Measurements from ENCODE around the gene ZFHX3. TPM values are rescaled to one million over a fixed set of nuclear protein-coding genes. Genes with fewer than 3 reads are reported as not detected.
"Not testable (repeated sequence)": the region's sequence is repeated elsewhere in the genome, so short reads cannot be mapped to it uniquely, and the experiment has no call there.

ZFHX3 gene
- total RNA-seq, 8 experiments from 2014 or later: 7.4 to 31.9 (median 21.7) TPM

DNA sequence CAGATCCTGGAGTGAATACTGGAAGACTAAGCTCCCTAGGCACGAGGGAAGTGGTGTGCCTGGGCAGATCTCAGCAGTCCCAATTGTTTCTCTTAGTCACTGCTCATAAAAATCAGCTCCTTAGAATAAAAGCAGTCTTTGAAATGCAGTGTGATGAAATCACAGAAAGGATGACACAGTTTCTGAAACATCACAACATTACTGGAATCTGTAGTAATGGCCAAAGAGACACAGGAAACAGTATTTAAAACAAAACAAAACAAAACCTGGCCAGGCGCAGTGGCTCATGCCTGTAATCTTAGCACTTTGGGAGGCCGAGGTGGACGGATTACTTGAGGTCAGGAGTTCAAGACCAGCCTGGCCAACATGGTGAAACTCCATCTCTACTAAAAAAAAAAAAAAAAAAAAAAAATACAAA is 34.7 kb upstream of the ZFHX3 start:
- in situ Hi-C loops (cut with MboI; ENCODE audit: low pct_unique_long_range_greater_than_20kb in 2 of 9, low sequenced_read_pairs in 9 of 9, unreplicated experiment in 9 of 9); H3K4me3 ChIP-seq; H3K27ac ChIP-seq; H3K4me1 ChIP-seq (replicated peaks in 1 of 2): not testable (repeated sequence)
- WGBS, 10 experiments: 29 to 77% (median 65%) methylated on average over 1 to 4 of the region's 4 CpGs; no CpG with 5 or more reads in 7 of the 10 experiments
- ATAC-seq (replicated peaks in 6 of 8): peak; percentile 88 to 98 (median 96)

DNA sequence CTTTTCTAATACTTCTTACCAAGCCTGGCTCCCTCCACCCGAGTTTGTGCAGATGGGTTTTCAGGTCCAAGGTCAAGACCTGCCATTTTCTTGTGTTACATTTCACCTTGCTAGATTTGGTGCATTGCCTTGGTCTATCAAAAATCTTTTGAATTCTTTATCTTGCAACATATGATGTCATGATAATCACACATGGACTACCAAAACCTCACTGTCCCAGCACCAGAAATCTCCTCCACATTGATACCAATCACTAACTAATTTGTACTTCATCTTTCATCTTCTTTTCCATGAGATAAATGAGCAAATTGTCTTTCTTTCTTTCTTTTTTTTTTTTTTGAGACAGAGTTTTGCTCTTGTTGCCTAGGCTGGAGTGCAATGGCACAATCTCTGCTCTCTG is 33.0 kb upstream of the ZFHX3 start:
- ATAC-seq (replicated peaks in 6 of 8): no peak
- peaks cover 3 to 11% of the 10 kb centered on the region in 2 donors for H3K4me1 ChIP-seq (replicated peaks in 1 of 2)
- H3K4me3 ChIP-seq: no peak overlapping the region
- H3K27ac ChIP-seq: no peak overlapping the region
- in situ Hi-C loops (cut with MboI; ENCODE audit: low pct_unique_long_range_greater_than_20kb in 2 of 9, low sequenced_read_pairs in 9 of 9, unreplicated experiment in 9 of 9): no loop called here
- WGBS, 10 experiments: 0 to 89% (median 73%) methylated on average over 1 of the region's 1 CpG; no CpG with 5 or more reads in 4 of the 10 experiments

DNA sequence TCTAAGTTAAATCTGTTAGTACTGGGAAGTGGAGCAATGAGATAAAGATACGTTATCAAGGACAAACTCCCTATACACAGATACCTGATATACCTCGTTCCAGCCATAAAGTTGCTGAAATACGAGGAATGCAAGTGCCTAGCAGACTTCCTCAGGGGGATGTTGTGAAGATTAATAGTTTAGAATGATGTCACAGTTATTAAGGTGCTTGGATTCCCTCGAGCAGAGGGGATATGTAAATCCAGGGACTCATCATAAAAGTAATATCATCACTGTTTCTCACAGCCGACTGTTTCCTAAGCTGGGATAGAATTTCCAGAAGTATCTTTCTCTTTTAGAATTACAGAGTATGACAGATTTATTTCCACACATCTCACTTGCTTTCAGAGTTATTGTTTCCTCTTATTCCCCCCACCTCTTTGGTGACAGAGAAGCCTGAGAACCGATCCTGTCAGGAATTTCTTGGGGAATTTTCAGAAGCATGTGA is 28.4 kb upstream of the ZFHX3 start:
- Histone ChIP-seq H3K4me3 (no peak overlapping the region), H3K4me1 (replicated peaks in 1 of 2) (peaks cover 10 to 20% of the 10 kb centered on the region in 2 donors), H3K27ac (no peak overlapping the region)
- in situ Hi-C loops (cut with MboI; ENCODE audit: low pct_unique_long_range_greater_than_20kb in 2 of 9, low sequenced_read_pairs in 9 of 9, unreplicated experiment in 9 of 9): no loop called here
- ATAC-seq (replicated peaks in 6 of 8): peak in 6 of 8 experiments; percentile 23 to 81 (median 70)
- 15 to 67% (median 54%) methylated on average over 1 to 6 of the region's 6 CpGs; no CpG with 5 or more reads in 1 of the 10 experiments for WGBS, 10 experiments

DNA sequence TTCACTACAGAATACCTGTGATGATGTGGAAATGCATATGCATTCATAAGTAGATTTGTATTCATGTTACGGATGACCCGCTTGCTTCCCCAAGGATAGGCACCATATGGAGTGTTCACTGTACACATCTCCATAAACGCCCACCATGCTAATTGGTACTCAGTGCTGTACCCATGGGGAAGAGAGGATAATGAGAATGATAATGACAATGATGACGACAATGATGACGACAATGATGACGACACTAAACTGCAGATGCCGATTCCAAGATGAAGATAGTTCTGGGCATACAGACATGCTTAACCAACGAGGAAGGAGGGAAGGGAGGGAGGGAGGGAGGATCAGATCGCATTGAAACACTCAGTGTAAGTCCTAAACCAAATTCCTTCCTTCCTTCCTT is 26.5 kb upstream of the ZFHX3 start:
- in situ Hi-C loops (cut with MboI; ENCODE audit: low pct_unique_long_range_greater_than_20kb in 2 of 9, low sequenced_read_pairs in 9 of 9, unreplicated experiment in 9 of 9): loop anchor here in 5 of 9 experiments (25.0 kb wide), 3 partner anchors 237 to 813 kb away; no protein-coding TSS in a partner anchor
- 17 to 100% (median 84%) methylated on average over 1 to 6 of the region's 9 CpGs; no CpG with 5 or more reads in 1 of the 10 experiments for WGBS, 10 experiments
- no peak for ATAC-seq (replicated peaks in 6 of 8)
- peaks cover 21 to 34% of the 10 kb centered on the region in 2 donors for H3K4me1 ChIP-seq (replicated peaks in 1 of 2)
- H3K27ac ChIP-seq: no peak overlapping the region
- no peak overlapping the region for H3K4me3 ChIP-seq

DNA sequence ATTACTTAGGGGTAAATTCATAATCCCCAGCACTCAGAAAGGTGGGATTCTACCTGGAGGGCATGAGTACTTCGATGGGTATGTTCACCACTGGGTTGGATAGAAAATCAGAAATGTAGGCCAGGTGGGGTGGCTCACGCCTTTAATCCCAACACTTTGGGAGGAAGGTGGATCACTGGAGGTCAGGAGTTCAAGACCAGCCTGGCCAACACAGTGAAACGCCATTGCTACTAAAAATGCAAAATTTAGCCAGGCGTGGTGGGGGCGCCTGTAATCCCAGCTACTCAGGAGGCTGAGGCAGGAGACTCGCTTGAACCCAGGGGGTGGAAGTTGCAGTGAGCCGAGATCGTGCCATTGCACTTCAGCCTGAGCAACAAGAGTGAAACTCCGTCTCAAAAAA is 24.1 kb upstream of the ZFHX3 start:
- WGBS, 10 experiments: 92 to 100% (median 95%) methylated on average over 2 to 9 of the region's 9 CpGs; no CpG with 5 or more reads in 2 of the 10 experiments
- Histone ChIP-seq H3K27ac (peak overlapping the region; percentile 81 to 86), H3K4me1 (replicated peaks in 1 of 2) (peaks cover 28 to 40% of the 10 kb centered on the region in 2 donors)
- not testable (repeated sequence) for ATAC-seq (replicated peaks in 6 of 8); H3K4me3 ChIP-seq
- in situ Hi-C loops (cut with MboI; ENCODE audit: low pct_unique_long_range_greater_than_20kb in 2 of 9, low sequenced_read_pairs in 9 of 9, unreplicated experiment in 9 of 9): loop anchor here in 5 of 9 experiments (25.0 kb wide), 3 partner anchors 235 to 815 kb away; no protein-coding TSS in a partner anchor

DNA sequence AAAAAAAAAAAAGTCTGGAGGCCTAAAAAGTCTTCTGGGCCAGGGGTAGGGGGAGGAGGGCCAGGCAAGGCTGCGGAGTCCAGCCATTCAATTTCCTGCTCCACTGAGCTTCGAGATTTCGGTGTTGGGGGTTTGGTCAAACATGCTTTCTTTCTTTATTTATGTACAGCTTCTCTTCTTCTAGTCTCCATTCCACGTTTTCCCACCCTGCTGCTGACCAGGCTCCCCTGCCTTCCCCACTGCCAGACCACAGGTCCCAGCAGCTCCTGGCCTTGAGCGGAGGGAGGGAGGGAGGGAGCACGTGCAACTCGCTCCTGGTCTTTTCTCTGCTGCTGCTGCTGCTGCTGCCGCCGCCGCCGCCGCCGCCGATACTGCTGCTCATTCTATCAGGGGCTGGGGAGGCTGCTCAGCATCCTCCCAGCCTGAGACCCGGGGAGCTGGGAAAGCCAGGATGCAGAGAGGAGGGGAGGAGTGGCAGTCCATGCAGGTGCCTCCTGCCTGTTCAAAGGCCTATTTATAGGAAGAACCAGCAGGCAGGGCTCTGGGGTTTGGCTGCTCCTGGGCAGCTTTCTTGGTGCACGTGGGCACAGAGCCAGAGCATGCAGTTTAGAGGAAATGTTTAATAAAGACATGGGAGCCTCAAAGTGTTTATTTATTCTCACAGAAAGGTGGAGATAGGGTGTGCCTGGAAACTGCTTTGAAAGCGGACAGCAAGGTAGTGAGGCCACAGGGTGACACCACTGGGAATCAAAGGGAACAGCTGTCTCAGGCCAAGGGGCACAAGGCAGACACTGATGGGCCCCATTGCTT is 23.4 kb upstream of the ZFHX3 start:
- ATAC-seq (replicated peaks in 6 of 8): peak in 6 of 8 experiments; percentile 5 to 75 (median 70)
- in situ Hi-C loops (cut with MboI; ENCODE audit: low pct_unique_long_range_greater_than_20kb in 2 of 9, low sequenced_read_pairs in 9 of 9, unreplicated experiment in 9 of 9): loop anchor here in 5 of 9 experiments (25.0 kb wide), 3 partner anchors 234 to 816 kb away; no protein-coding TSS in a partner anchor
- peak overlapping the region in 4 of 5 donors; percentile 11 to 29 (median 19) for H3K4me3 ChIP-seq
- peaks cover 32 to 37% of the 10 kb centered on the region in 2 donors for H3K4me1 ChIP-seq (replicated peaks in 1 of 2)
- peak overlapping the region; percentile 81 to 86 for H3K27ac ChIP-seq
- WGBS, 10 experiments: 11 to 76% (median 33%) methylated on average over 1 to 7 of the region's 17 CpGs; no CpG with 5 or more reads in 4 of the 10 experiments

DNA sequence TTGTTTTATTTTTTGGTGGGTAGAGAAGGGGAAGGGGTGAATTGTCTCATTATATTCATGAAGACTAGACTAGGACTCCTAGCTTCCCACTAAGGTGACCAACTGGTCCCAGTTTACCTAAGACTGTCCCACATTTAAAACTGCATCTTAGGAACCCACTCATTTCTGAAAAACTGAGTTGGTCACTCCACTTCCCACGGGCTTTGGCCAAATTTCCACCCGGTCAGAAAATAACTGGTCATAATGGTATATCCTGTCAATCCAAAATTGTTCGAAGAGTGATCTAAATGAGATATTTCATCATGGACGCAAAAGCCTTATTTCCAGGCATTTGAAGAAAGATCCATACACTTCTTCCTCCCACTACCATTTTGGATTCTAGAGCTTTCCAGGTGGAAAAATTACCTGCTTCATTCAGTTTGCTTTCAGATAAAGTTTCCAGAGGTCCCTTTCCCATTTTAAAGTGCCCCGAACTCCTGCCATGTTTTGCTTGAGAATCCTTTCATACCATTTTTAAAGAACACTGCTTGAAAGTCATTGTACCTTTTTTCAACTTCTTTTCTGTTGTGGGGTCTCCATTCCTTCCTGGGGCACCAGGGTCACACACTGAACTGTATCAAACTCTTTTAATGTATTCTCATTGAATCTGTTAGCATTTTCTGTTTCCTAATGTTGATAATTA is 21.8 kb upstream of the ZFHX3 start:
- H3K4me3 ChIP-seq: peak overlapping the region in 1 of 5 donors; percentile 29
- peaks cover 43 to 47% of the 10 kb centered on the region in 2 donors for H3K4me1 ChIP-seq (replicated peaks in 1 of 2)
- peak overlapping the region; percentile 43 to 86 for H3K27ac ChIP-seq
- no peak for ATAC-seq (replicated peaks in 6 of 8)
- WGBS, 10 experiments: 73 to 93% (median 85%) methylated on average over 2 to 5 of the region's 5 CpGs; no CpG with 5 or more reads in 2 of the 10 experiments
- in situ Hi-C loops (cut with MboI; ENCODE audit: low pct_unique_long_range_greater_than_20kb in 2 of 9, low sequenced_read_pairs in 9 of 9, unreplicated experiment in 9 of 9): loop anchor here in 5 of 9 experiments (10.0 to 25.0 kb wide), 4 partner anchors 125 to 818 kb away; no protein-coding TSS in a partner anchor

DNA sequence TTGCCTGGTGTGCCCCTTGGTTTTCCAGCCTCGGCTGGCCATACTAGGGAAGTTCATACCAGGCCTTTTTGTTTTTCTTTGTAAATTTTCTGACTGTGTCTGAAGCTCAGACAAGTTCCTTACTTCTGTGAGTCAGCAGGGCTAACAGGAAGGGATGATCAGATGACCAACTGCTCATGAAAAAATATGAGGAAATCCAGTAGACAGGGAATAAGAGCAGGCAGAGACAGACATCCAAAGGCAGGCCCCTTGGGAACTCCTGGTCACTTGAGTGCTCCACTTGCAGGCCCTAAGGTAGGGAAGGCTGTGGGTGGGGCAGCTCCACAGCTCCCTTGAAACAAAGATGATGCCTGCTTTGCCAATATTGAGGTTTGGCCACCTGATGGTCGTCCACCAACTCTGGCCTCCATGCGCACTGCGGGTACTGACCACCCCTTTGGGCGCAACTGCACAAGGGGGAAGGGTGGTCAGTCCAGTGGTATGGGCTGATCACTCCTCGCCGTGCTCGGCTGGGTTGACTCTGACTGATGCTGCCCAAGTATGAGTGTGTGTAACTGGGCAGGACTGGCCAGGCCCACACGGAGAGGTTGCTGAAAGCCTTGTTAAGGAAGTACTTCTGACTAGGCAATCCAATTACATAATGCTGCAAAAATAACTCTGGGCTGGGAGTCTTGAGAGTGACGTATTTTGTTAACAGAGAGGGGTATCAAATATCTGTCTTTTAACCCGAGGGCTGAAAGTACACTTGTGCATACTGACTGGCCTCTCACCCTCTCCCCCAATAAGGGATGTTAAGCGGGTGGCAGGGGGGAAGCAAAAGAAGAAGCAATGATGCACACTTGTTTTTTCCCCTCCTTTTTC is 20.8 kb upstream of the ZFHX3 start:
- H3K4me1 ChIP-seq (replicated peaks in 1 of 2): peaks cover 52 to 56% of the 10 kb centered on the region in 2 donors
- no peak overlapping the region for H3K4me3 ChIP-seq
- in situ Hi-C loops (cut with MboI; ENCODE audit: low pct_unique_long_range_greater_than_20kb in 2 of 9, low sequenced_read_pairs in 9 of 9, unreplicated experiment in 9 of 9): loop anchor here in 5 of 9 experiments (10.0 to 25.0 kb wide), 4 partner anchors 126 to 819 kb away; no protein-coding TSS in a partner anchor
- ATAC-seq (replicated peaks in 6 of 8): peak; percentile 8 to 83 (median 37)
- H3K27ac ChIP-seq: no peak overlapping the region
- whole genome bisulfite sequencing, 10 experiments: 24 to 83% (median 38%) methylated on average over 1 to 10 of the region's 12 CpGs; no CpG with 5 or more reads in 1 of the 10 experiments

DNA sequence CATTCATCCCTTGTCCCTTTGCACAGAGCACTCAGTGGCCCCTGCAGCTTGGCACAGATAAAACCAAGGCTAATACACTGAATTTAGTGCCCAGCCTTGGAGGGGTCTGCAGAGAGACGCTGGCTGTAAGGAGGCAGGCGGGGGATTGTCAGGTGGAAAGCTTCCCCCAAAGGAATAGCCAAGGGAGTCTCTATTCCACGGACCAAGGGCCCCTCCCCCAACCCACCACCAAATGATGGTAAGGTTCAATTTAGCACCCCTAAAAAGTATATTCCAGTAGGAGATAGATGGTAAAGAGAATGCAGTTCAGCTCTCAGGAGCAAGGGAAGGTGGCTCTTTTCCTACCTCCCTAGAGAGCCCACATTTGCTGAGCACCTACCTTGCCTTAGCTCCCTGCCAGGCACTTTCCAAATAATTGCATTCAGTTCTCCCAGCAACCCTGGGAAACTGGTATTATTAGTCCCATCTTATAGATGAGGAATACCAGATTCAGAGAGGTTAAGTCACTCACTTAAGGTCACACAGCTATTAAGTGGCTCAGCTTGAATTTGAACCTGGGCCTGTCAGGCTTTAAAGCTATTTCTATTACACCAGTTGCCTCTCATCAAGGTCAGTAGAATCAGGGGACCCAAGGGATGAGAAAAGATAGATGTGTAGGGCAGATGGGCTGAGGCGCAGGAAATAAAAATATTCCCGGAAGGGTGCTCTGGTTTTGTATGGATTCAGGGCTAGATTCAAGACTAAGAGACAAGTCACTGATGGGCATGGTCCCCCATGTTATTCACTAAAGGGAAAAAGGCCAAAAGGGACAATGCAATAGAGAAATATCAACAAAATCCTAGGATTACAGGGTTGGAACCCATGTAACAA is 20.0 kb upstream of the ZFHX3 start:
- in situ Hi-C loops (cut with MboI; ENCODE audit: low pct_unique_long_range_greater_than_20kb in 2 of 9, low sequenced_read_pairs in 9 of 9, unreplicated experiment in 9 of 9): loop anchor here in 5 of 9 experiments (10.0 to 25.0 kb wide), 4 partner anchors 127 to 819 kb away; no protein-coding TSS in a partner anchor
- H3K4me3 ChIP-seq: no peak overlapping the region
- H3K4me1 ChIP-seq (replicated peaks in 1 of 2): peaks cover 61 to 63% of the 10 kb centered on the region in 2 donors
- H3K27ac ChIP-seq: no peak overlapping the region
- 67 to 100% (median 93%) methylated on average over 2 to 4 of the region's 5 CpGs; no CpG with 5 or more reads in 4 of the 10 experiments for WGBS, 10 experiments
- ATAC-seq (replicated peaks in 6 of 8): no peak

DNA sequence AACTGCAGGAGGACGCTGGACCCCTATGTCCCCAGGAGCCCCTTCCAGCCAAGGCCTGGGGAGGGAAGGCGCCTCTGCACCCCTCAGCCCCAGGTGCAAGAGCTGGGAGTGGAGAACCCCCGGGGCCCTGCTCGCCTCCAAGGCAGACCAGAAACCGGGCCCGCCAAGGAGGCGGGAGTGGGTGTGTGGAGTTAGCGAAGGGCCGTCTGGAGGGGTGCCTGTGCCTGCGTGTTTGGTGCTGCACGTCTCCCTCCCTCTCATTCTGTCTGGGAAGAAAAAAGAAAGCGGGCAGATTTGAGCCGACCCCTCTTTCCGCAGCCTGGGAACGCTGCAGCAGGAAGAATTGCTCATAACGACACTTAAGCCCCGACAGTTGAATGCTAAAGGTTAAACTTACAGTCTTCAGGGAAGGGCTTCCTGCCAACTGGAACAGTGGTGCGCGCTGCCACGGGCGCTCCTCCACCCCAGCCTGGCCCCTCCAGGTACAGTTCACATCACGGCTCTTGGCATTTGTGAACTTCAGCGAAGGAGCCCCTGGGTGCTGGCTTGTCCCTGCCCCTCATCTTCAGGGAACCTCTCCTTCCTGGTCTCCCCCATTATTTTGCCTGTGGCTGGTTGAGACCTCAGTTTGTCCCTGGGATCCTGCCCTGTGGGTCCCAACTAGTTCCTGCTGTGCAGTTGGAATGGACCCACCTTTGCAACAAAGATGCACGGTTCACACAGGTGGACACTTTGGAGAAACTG is 19.2 kb upstream of the ZFHX3 start:
- Histone ChIP-seq H3K27ac (no peak overlapping the region), H3K4me1 (replicated peaks in 1 of 2) (peaks cover 68% of the 10 kb centered on the region in 2 donors), H3K4me3 (no peak overlapping the region)
- 37 to 100% (median 51%) methylated on average over 2 to 11 of the region's 24 CpGs; no CpG with 5 or more reads in 5 of the 10 experiments for WGBS, 10 experiments
- in situ Hi-C loops (cut with MboI; ENCODE audit: low pct_unique_long_range_greater_than_20kb in 2 of 9, low sequenced_read_pairs in 9 of 9, unreplicated experiment in 9 of 9): loop anchor here in 5 of 9 experiments (10.0 to 25.0 kb wide), 4 partner anchors 128 to 820 kb away; no protein-coding TSS in a partner anchor
- ATAC-seq (replicated peaks in 6 of 8): no peak

All from motor neuron (in vitro differentiated cells).